Measurements from ENCODE around the gene GRXCR2. TPM values are rescaled to one million over a fixed set of nuclear protein-coding genes. Genes with fewer than 3 reads are reported as not detected.

GRXCR2 gene
- total RNA-seq, 2 experiments from 2014 or later = not detected

DNA sequence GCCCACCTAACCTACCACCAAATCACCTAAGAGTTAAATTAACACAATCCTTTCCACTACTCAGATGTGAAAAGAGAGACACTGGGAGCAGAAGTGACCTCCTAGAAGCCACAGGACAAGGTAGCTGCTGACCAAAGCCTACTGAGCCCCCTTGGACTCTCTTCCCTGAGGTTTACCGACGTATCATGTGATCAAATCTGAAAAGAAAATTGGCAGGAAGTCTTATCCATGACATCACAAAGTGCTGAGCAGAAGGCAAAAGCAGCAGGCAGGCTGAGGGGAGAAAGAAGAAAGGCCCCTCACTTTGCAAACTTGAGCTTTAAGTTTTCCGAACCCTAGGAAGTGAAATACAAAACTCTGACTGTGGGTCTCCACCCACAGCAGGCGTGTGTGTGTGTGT is 48.8 kb downstream of the GRXCR2 start:
- Mint-ChIP-seq H3K36me3 (ENCODE audit: low read depth) (no peaks in the 10 kb centered on the region), H3K4me3 (no peak overlapping the region), H3K4me1 (no peaks in the 10 kb centered on the region), H3K27me3 (peaks cover 2% of the 10 kb centered on the region), H3K9me3 (no peaks in the 10 kb centered on the region), H3K27ac (no peak overlapping the region)
- POLR2A ChIA-PET = no interaction called here
- CTCF ChIA-PET = interaction anchor here (0.8 to 1.1 kb wide), 2 partner anchors 87 to 127 kb away, joined by 3 read pairs; no protein-coding TSS in a partner anchor
- no peak for DNase-seq

DNA sequence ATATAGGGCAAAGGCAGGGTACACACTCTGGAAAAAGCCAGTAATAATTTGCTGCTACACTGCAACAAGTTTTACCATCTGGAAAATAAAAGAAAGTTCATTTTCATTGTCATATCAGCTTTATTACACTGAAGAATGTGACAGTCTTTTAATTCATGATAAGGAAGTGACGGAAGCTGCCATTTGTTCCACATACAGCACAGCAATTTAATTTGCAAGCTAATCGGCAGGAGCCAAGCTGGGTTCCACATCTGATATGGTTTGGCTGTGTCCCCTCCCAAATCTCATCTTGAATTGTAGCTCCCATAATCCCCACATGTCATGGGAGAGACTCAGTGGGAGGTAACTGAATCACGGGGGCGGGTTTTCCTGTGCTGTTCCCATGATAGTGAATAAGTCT is 54.2 kb downstream of the GRXCR2 start:
- ChIA-PET CTCF (no interaction called here), POLR2A (no interaction called here)
- Mint-ChIP-seq H3K4me1 (no peaks in the 10 kb centered on the region), H3K36me3 (ENCODE audit: low read depth) (no peaks in the 10 kb centered on the region), H3K4me3 (no peak overlapping the region), H3K27ac (no peak overlapping the region), H3K9me3 (no peaks in the 10 kb centered on the region), H3K27me3 (peaks cover 2% of the 10 kb centered on the region)
- no peak for DNase-seq

DNA sequence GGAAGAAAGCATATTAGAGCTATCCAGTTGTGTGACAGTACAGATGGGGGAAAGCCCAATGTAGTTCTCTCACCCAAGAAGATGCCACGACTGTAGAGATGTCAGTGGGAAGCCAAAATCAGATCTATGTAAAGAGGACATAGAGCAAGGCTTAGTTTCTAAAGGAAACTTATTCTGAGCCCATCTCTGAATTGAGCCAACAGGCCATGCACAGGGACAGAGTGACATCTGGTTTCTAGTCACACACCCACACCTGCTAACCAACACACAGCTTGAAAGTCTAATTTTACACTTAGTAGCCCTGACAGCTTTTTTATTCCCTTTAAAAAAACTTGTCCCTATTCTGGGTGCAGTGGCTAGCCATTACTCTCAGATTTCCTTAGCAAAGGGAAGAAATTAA is 59.9 kb downstream of the GRXCR2 start:
- CTCF ChIA-PET = interaction anchor here (0.8 kb wide), 1 partner anchor 12 kb away, joined by 4 read pairs; no protein-coding TSS in a partner anchor
- POLR2A ChIA-PET = no interaction called here
- Mint-ChIP-seq H3K9me3 (no peaks in the 10 kb centered on the region), H3K4me3 (no peak overlapping the region), H3K4me1 (no peaks in the 10 kb centered on the region), H3K27ac (no peak overlapping the region), H3K27me3 (peaks cover 2% of the 10 kb centered on the region), H3K36me3 (ENCODE audit: low read depth) (no peaks in the 10 kb centered on the region)
- no peak for DNase-seq

DNA sequence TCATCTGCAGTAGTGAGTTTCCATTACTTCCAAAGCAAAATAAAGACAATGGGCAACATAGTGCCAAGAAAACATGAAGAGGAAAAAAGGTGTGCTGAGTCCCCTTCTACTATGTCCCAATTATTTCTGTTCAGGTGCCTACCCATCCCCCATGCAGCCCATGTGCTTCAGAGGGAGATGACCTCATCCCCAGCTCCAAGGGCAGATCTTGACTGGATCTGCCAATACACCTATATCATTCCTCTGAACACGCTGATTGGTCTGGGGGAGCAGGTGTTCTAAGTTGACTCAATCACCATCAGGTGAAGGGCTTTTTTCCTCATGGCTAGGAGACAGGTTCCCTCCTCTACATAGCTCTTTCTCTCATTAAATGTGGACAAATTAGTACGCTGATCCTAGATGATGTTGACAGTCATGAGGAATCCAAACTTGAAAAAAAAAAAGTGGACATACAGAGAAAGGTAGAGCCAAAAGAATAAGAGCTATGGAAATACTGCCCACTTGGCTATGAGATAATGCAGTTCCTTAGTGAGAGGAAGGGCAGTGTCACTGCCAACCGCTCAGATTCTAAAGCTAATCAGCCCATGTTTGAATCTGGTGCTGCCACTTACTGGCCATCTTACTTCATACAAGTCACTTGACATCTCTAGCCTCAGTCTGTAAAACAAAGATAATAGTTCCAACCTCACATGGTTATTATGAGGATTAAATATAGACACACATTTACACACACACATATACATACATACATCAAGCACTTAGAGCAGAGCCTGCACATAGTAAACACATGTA is 60.8 kb downstream of the GRXCR2 start:
- H3K9me3 Mint-ChIP-seq = no peaks in the 10 kb centered on the region
- DNase-seq = no peak
- H3K27ac Mint-ChIP-seq = no peak overlapping the region
- POLR2A ChIA-PET = no interaction called here
- peaks cover 2% of the 10 kb centered on the region for H3K27me3 Mint-ChIP-seq
- H3K4me1 Mint-ChIP-seq = no peaks in the 10 kb centered on the region
- CTCF ChIA-PET = interaction anchor here (0.6 to 0.7 kb wide), 2 partner anchors 544 to 1252 kb away, joined by 3 read pairs; no protein-coding TSS in a partner anchor
- no peak overlapping the region for H3K4me3 Mint-ChIP-seq
- no peaks in the 10 kb centered on the region for H3K36me3 Mint-ChIP-seq (ENCODE audit: low read depth)

Other genes with a start within 250 kb of the GRXCR2 start
- 1 to 10 TPM; 1.6 to 1.8 TPM for gene PRELID2, start 37.7 kb downstream of the GRXCR2 start, total RNA-seq
- gene SH3RF2, start 63.6 kb upstream of the GRXCR2 start, total RNA-seq = under 1 TPM; 0.27 to 0.40 TPM
- under 1 TPM; 0.47 to 0.48 TPM for gene PLAC8L1, start 232.6 kb upstream of the GRXCR2 start, total RNA-seq

Data from activated CD4-positive, alpha-beta T cell treated with anti-CD3 and anti-CD28 coated beads, Interleukin-2, amount 10 ng/mL, durations not matched to agents 7 days and 5 days (primary cell).